T-helper 17 cell (primary cell): ENCODE data around the gene TRMU. TPM values are rescaled to one million over a fixed set of nuclear protein-coding genes. Genes with fewer than 3 reads are reported as not detected.

Source experiments
- ATAC-seq: fragments of 150-1000 bp; cut with Tn5 transposase; 2 replicates; pipeline ENCODE4 v1.10.0; 2021; ENCODE audit warnings: mild to moderate bottlenecking, moderate library complexity
- DNase-seq, 3 donors: peaks; one replicate each; pipeline versions ENCODE4 v3.0.0 to v3.0.0-alpha.2; 2020 to 2021
- H3K9me3 ChIP-seq: one replicate; pipeline ENCODE4 v1.7.0; 2013; ENCODE audit warnings: low read length, mild to moderate bottlenecking; ENCODE audit not compliant: control insufficient read depth, poor library complexity, severe bottlenecking
- H3K27ac Mint-ChIP-seq: one replicate; pipeline ENCODE4 v1.8.0; 2022; ENCODE audit warnings: mild to moderate bottlenecking, moderate library complexity, mixed read lengths
- H3K27me3 Mint-ChIP-seq: one replicate; pipeline ENCODE4 v1.8.0; 2022; ENCODE audit warnings: mixed read lengths
- H3K36me3 Mint-ChIP-seq: one replicate; pipeline ENCODE4 v1.8.0; 2022; ENCODE audit warnings: low read depth, mixed read lengths
- H3K4me1 Mint-ChIP-seq: one replicate; pipeline ENCODE4 v1.8.0; 2022; ENCODE audit warnings: mild to moderate bottlenecking, mixed read lengths
- H3K4me3 Mint-ChIP-seq: one replicate; pipeline ENCODE4 v1.8.0; 2022; ENCODE audit warnings: mild to moderate bottlenecking, moderate library complexity, mixed read lengths
- total RNA-seq, 4 donors: library from RNA in 2 of 4; stranded (reverse) in 2 of 4; gene quantifications; one replicate each; pipeline ENCODE4 v1.2.3 and lab custom pipeline; 2022 to 2026

Gene TRMU
- total RNA-seq, 2 donors from 2014 or later, result 47.5 to 54.8 TPM

GRCh38 chr22:46315976-46316375 lies 19.5 kb upstream of the TRMU start:
- Mint-ChIP-seq H3K36me3 (no peaks in the 10 kb centered on the region), H3K27me3 (no peaks in the 10 kb centered on the region), H3K4me1 (no peaks in the 10 kb centered on the region), H3K4me3 (no peak overlapping the region), H3K27ac (no peak overlapping the region)
- no peaks in the 10 kb centered on the region for H3K9me3 ChIP-seq
- DNase-seq, result no peak
- ATAC-seq, result no peak

DNA sequence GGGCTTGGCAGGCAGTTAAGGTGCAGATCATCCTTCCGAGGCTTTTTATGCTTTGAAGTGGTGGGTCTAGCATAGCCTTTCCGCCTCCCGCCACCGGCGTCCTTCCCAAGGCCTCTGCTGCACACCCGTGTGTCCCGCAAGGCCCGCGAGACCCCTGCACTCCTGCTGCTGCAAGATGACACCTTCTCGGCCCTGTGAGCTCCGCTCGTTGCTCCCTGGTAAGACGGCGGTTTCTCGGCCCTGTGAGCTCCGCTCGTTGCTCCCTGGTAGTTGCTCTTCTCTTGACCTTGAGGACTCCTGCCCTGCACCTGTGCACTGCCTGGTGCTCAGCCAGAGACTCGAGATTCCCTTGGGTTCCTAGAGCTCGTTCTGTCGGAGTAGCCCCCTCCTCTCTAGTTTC lies 17.9 kb upstream of the TRMU start:
- Mint-ChIP-seq H3K36me3 (no peaks in the 10 kb centered on the region), H3K4me3 (no peak overlapping the region), H3K27me3 (no peaks in the 10 kb centered on the region), H3K4me1 (no peaks in the 10 kb centered on the region), H3K27ac (peak overlapping the region; percentile 72)
- H3K9me3 ChIP-seq, result no peaks in the 10 kb centered on the region
- no peak for ATAC-seq
- DNase-seq, result no peak

DNA sequence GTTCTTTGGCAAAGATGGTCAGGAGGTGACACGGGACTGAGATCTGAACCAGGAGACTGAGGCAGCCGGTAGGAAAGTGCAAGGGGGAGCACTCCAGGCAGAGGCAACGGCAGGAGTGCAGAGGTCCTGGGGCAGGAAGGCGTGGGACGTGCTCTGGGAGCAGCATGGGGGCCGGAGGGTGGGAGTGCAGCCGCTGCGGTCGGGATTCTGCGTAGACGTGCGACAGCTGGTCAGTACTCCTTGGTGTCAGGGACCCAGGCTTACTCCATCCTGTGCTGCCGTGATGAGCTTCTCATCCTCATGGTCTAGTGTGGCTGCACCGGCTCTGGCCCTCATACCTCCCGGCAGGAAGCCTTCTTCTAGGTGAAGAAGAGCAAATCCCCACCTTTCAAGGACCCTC lies 16.9 kb upstream of the TRMU start:
- no peak overlapping the region for H3K4me3 Mint-ChIP-seq
- no peaks in the 10 kb centered on the region for H3K4me1 Mint-ChIP-seq
- no peaks in the 10 kb centered on the region for H3K27me3 Mint-ChIP-seq
- H3K9me3 ChIP-seq, result no peaks in the 10 kb centered on the region
- H3K27ac Mint-ChIP-seq, result peak overlapping the region; percentile 72
- no peak for DNase-seq
- no peak for ATAC-seq
- no peaks in the 10 kb centered on the region for H3K36me3 Mint-ChIP-seq

DNA sequence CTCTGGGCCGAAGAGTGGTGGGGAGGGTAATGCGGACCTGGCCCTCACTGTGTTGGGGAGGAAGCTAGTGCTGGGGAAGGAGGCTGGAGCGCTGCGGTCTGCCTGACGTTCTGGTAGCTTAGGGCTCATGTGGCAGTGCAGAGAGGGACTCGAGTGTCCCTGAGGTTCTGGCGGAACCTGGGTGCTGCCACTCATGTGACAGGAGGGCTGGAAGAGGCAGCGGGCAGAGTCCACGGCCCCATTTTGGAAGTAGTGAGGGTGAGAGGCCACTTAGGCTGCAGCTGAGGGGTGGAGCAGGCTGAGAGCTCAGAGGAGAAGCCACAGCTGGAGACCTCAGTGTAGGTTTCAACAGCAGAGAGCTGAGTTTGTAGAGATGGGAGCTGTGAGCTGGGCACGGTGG lies 16.2 kb upstream of the TRMU start:
- Mint-ChIP-seq H3K27me3 (no peaks in the 10 kb centered on the region), H3K36me3 (no peaks in the 10 kb centered on the region), H3K27ac (no peak overlapping the region), H3K4me1 (no peaks in the 10 kb centered on the region), H3K4me3 (no peak overlapping the region)
- DNase-seq (no peak), ATAC-seq (no peak)
- H3K9me3 ChIP-seq, result no peaks in the 10 kb centered on the region

GRCh38 chr22:46320166-46320710 lies 15.3 kb upstream of the TRMU start:
- no peaks in the 10 kb centered on the region for H3K9me3 ChIP-seq
- H3K27me3 Mint-ChIP-seq, result no peaks in the 10 kb centered on the region
- H3K27ac Mint-ChIP-seq, result no peak overlapping the region
- H3K36me3 Mint-ChIP-seq, result no peaks in the 10 kb centered on the region
- H3K4me3 Mint-ChIP-seq, result no peak overlapping the region
- ATAC-seq, result no peak
- DNase-seq, result no peak
- no peaks in the 10 kb centered on the region for H3K4me1 Mint-ChIP-seq

- Mint-ChIP-seq H3K4me1 (no peaks in the 10 kb centered on the region), H3K36me3 (no peaks in the 10 kb centered on the region), H3K27ac (no peak overlapping the region), H3K4me3 (no peak overlapping the region), H3K27me3 (no peaks in the 10 kb centered on the region)
- no peaks in the 10 kb centered on the region for H3K9me3 ChIP-seq
- DNase-seq (no peak), ATAC-seq (no peak)
These were observed 14.7 kb upstream of the TRMU start for GRCh38 chr22:46320716-46321386.

DNA sequence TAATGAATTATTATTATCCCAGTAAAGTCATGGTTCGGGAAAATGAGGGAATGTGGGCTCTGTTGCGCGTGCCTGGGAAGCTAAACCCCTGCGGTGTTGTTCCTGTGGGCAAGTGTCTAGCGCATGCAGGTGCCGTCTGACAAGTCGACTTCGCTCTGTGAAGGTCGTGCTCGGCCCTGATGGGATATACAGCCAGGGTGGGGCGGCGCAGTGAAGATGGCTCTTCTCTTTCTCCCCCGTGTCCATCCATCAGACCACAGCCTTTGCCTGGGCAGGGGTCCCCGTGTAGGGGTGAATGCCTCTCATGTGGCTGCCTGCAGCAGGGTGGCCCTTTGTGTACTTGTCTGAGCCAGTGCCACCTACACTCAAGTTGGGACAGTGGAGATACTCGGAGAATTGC lies 12.8 kb upstream of the TRMU start:
- H3K4me1 Mint-ChIP-seq, result no peaks in the 10 kb centered on the region
- no peak for ATAC-seq
- H3K27ac Mint-ChIP-seq, result peak overlapping the region; percentile 9
- no peak overlapping the region for H3K4me3 Mint-ChIP-seq
- no peaks in the 10 kb centered on the region for H3K36me3 Mint-ChIP-seq
- H3K9me3 ChIP-seq, result no peaks in the 10 kb centered on the region
- no peaks in the 10 kb centered on the region for H3K27me3 Mint-ChIP-seq
- no peak for DNase-seq

DNA sequence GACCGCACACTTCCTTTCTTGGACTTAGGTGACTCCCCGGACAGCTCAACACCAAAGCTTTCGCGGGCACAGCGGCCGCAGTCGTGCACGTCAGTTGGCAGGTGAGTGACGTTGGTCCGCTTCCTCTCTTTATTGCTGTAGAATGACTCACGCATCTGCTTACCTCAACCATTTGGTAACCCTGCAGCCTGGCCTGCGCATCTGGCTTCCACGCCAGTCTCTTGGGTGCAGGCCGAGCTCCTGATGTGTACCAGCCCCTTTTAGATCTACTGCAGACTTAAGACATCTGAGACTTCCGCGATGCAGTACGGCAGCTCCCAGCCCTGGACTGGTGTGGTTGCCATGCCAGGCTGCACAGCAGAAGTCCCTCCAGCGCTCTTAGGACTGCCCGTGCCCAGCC lies 12.4 kb upstream of the TRMU start:
- ATAC-seq (no peak), DNase-seq (no peak)
- Mint-ChIP-seq H3K27me3 (no peaks in the 10 kb centered on the region), H3K4me1 (no peaks in the 10 kb centered on the region), H3K36me3 (no peaks in the 10 kb centered on the region), H3K27ac (peak overlapping the region; percentile 9), H3K4me3 (no peak overlapping the region)
- H3K9me3 ChIP-seq, result no peaks in the 10 kb centered on the region

GRCh38 chr22:46326066-46326680 lies 9.3 kb upstream of the TRMU start:
- Mint-ChIP-seq H3K4me1 (no peaks in the 10 kb centered on the region), H3K27me3 (no peaks in the 10 kb centered on the region)
- ATAC-seq, result no peak

GRCh38 chr22:46327691-46328465 lies 7.6 kb upstream of the TRMU start:
- no peak for DNase-seq
- no peak overlapping the region for H3K4me3 Mint-ChIP-seq
- H3K27me3 Mint-ChIP-seq, result no peaks in the 10 kb centered on the region
- H3K9me3 ChIP-seq, result no peaks in the 10 kb centered on the region
- no peak overlapping the region for H3K27ac Mint-ChIP-seq
- H3K4me1 Mint-ChIP-seq, result no peaks in the 10 kb centered on the region
- H3K36me3 Mint-ChIP-seq, result no peaks in the 10 kb centered on the region
- no peak for ATAC-seq

More at GRCh38 chr22:46326066-46326680, 9.3 kb upstream of the TRMU start:
- Mint-ChIP-seq H3K36me3 (no peaks in the 10 kb centered on the region), H3K27ac (no peak overlapping the region), H3K4me3 (no peak overlapping the region)
- no peaks in the 10 kb centered on the region for H3K9me3 ChIP-seq
- no peak for DNase-seq

- Mint-ChIP-seq H3K27me3 (no peaks in the 10 kb centered on the region), H3K4me1 (peaks cover 2% of the 10 kb centered on the region), H3K4me3 (no peak overlapping the region), H3K27ac (no peak overlapping the region), H3K36me3 (no peaks in the 10 kb centered on the region)
- H3K9me3 ChIP-seq, result no peaks in the 10 kb centered on the region
- no peak for ATAC-seq
- no peak for DNase-seq
These were observed 6.7 kb upstream of the TRMU start for GRCh38 chr22:46328797-46329196.

DNA sequence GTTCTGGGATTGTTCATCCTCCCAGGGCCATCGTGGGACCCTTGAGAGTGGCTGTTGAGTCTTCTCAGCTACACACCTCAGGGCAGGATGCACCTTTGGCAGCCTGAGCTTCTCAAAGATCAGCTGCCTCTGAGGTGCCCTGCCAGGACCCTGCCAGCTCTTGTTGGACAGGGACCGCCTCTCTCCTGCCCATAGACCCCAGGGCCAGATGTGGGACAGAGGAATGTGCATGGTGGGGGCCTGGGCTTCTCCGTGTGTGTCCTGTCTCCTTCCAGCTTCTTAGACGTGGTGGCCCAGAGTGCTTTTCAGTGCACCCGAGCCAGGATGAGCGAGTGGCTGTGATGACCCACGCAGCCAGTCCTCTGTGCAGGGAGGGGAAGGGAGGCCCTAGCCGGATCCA lies 5.9 kb upstream of the TRMU start:
- no peak overlapping the region for H3K27ac Mint-ChIP-seq
- no peak for ATAC-seq
- H3K9me3 ChIP-seq, result no peaks in the 10 kb centered on the region
- H3K4me1 Mint-ChIP-seq, result peaks cover 3% of the 10 kb centered on the region
- H3K27me3 Mint-ChIP-seq, result no peaks in the 10 kb centered on the region
- DNase-seq, result no peak
- H3K36me3 Mint-ChIP-seq, result no peaks in the 10 kb centered on the region
- H3K4me3 Mint-ChIP-seq, result no peak overlapping the region

- H3K9me3 ChIP-seq, result no peaks in the 10 kb centered on the region
- no peak for ATAC-seq
- DNase-seq, result no peak
- peaks cover 7% of the 10 kb centered on the region for H3K4me1 Mint-ChIP-seq
- H3K4me3 Mint-ChIP-seq, result no peak overlapping the region
- no peaks in the 10 kb centered on the region for H3K27me3 Mint-ChIP-seq
- H3K36me3 Mint-ChIP-seq, result no peaks in the 10 kb centered on the region
- no peak overlapping the region for H3K27ac Mint-ChIP-seq
These were observed 5.1 kb upstream of the TRMU start for GRCh38 chr22:46330426-46330825.
